ENCODE measurements around the gene COL7A1. TPM values are rescaled to one million over a fixed set of nuclear protein-coding genes. Genes with fewer than 3 reads are reported as not detected.
A peak's percentile ranks its signal among the peaks of the same experiment; 100 is the strongest.

Gene COL7A1
- total and polyA plus RNA-seq, 2 of the 8 experiments (the other 6 are each of a cell fraction or from before 2014, with no cell fraction given): 10.7 to 13.9 TPM

GRCh38 chr3:48635222-48636021, 40.3 kb upstream of the COL7A1 start, which contains the start of gene SLC26A6:
TSS of gene SLC26A6 (minus strand) at chr3:48635461. CDS start at chr3:48635393, 68 bp downstream.
- H3K79me1 ChIP-seq (ENCODE audit: low read depth, low read length): peaks cover 7% of the 10 kb centered on the region
- no peak within 1 kb of the TSS for H2BK120ac ChIP-seq (replicated peaks; ENCODE audit: low read depth, low read length)
- H2AFZ ChIP-seq (ENCODE audit: low read length): 0 out of 2 replicates have a peak within 1 kb of the TSS, but pooled peaks have one; percentile 10
- peak; percentile 90 to 98 for DNase-seq (ENCODE audit: low read depth in 1 of 2, low spot score in 2 of 2)
- H3K23ac ChIP-seq (ENCODE audit: insufficient read length): no peak within 1 kb of the TSS
- H3K56ac ChIP-seq (replicated peaks; ENCODE audit: insufficient read length, low read depth, low read length): peak within 1 kb of the TSS; percentile 87
- no peak within 1 kb of the TSS for H2BK15ac ChIP-seq (ENCODE audit: low read length)
- H4K91ac ChIP-seq (replicated peaks; ENCODE audit: insufficient read length, low read length): peak within 1 kb of the TSS; percentile 83
- peak within 1 kb of the TSS; percentile 75 to 84 (median 84) for H3K4me3 ChIP-seq (ENCODE audit: extremely low read depth in 1 of 4, insufficient read depth in 2 of 4, low read depth in 3 of 4, low read length in 4 of 4)
- FAIRE-seq: no peak
- H4K8ac ChIP-seq (ENCODE audit: extremely low read depth, insufficient read depth, low read length): peak within 1 kb of the TSS; percentile 87; the same call in 1 of the 2 replicates
- H3K36me3 ChIP-seq (ENCODE audit: control insufficient read depth in 2 of 4, insufficient read depth in 4 of 4, low read length in 3 of 4): peaks cover 9 to 32% (median 21%) of the 10 kb centered on the region in 4 experiments
- H2BK20ac ChIP-seq (ENCODE audit: low read length): no peak within 1 kb of the TSS
- CTCF ChIA-PET (ENCODE audit: partially characterized antibody): interaction anchor here (0.6 to 5.8 kb wide), 35 partner anchors 10 to 447 kb away, joined by 3 to 49 read pairs (median 4); partner anchors contain the start of genes CDC25A, CELSR3, PFKFB4 and TMEM89
- peak within 1 kb of the TSS; percentile 95 for H3K18ac ChIP-seq (ENCODE audit: extremely low read depth, low read length)
- peaks cover 2% of the 10 kb centered on the region; the same call in 1 of the 2 replicates for H3K23me2 ChIP-seq (ENCODE audit: low read depth, low read length)
- no peak within 1 kb of the TSS for H3K14ac ChIP-seq (ENCODE audit: insufficient read length)
- H3K4me1 ChIP-seq (replicated peaks in 1 of 4; ENCODE audit: control insufficient read depth in 3 of 4, insufficient read depth in 4 of 4, low read length in 3 of 4): peaks cover 3 to 6% (median 5%) of the 10 kb centered on the region in 4 experiments
- H3K4me2 ChIP-seq (ENCODE audit: insufficient read depth in 1 of 2, low read depth in 2 of 2, low read length in 2 of 2): peak within 1 kb of the TSS; percentile 38 to 84
- H2AK5ac ChIP-seq (ENCODE audit: low read depth, low read length): no peak within 1 kb of the TSS
- peak within 1 kb of the TSS; percentile 27 for H3K4ac ChIP-seq (replicated peaks; ENCODE audit: insufficient read length, low read depth, low read length)
- H3K27me3 ChIP-seq (replicated peaks in 1 of 4; ENCODE audit: control insufficient read depth in 3 of 4, extremely low read depth in 1 of 4, insufficient read depth in 3 of 4, low read length in 3 of 4): no peaks in the 10 kb centered on the region; a peak in 1 of 7 replicates
- H3K9ac ChIP-seq (replicated peaks in 1 of 4; ENCODE audit: extremely low read depth in 1 of 4, low read depth in 3 of 4, low read length in 3 of 4): peak within 1 kb of the TSS; percentile 53 to 78 (median 72); a peak in 6 of 7 replicates
- H2BK12ac ChIP-seq (ENCODE audit: low read depth, low read length): no peak within 1 kb of the TSS; the same call in 1 of the 2 replicates
- H3K79me2 ChIP-seq (ENCODE audit: control insufficient read depth in 1 of 2, insufficient read depth in 2 of 2, low read length in 2 of 2): peaks cover 0 to 9% of the 10 kb centered on the region in 2 experiments; a peak in 1 of 4 replicates
- WGBS, 2 experiments (ENCODE audit: extremely low coverage in 1 of 2, insufficient coverage in 1 of 2, insufficient read length in 1 of 2, insufficient replicate concordance in 2 of 2, low coverage in 1 of 2, low lambda C conversion rate in 2 of 2, missing lambda C conversion rate in 1 of 2): 1% methylated on average over 53 of the region's 68 CpGs; no CpG with 5 or more reads in 1 of the 2 experiments
- peak within 1 kb of the TSS; percentile 58; the same call in 1 of the 2 replicates for H3K27ac ChIP-seq (ENCODE audit: low read depth, low read length)
- no peaks in the 10 kb centered on the region for H3K9me3 ChIP-seq (ENCODE audit: insufficient read depth in 2 of 2, low read depth in 1 of 2, low read length in 1 of 2)
- peak within 1 kb of the TSS; percentile 90 for H2BK5ac ChIP-seq (ENCODE audit: low read depth, low read length)
- H4K5ac ChIP-seq (ENCODE audit: insufficient read length, low read depth, low read length): peak within 1 kb of the TSS; percentile 84
- POLR2A ChIA-PET (ENCODE audit: partially characterized antibody): interaction anchor here (0.5 to 9.8 kb wide), 30 partner anchors 10 to 385 kb away, joined by 3 to 111 read pairs (median 4); partner anchors contain the start of genes CELSR3, IP6K2, PFKFB4 and PRKAR2A
- peaks cover 3 to 27% of the 10 kb centered on the region in 2 experiments for H4K20me1 ChIP-seq (replicated peaks in 1 of 2; ENCODE audit: control insufficient read depth in 1 of 2, insufficient read depth in 2 of 2, low read length in 2 of 2)
- TF ChIP-seq SP1 (IDR thresholded peaks at IDR 0.05; ENCODE audit: low read depth, low read length): peak; percentile 64; the same call in 1 of the 2 replicates
- peak; percentile 59; the same call in 1 of the 2 replicates for TF ChIP-seq TBP (IDR thresholded peaks at IDR 0.05; ENCODE audit: low read depth, low read length)
- no peak for TF ChIP-seq USF2 (IDR thresholded peaks at IDR 0.05; ENCODE audit: low read length)
- peak; percentile 86 for TF ChIP-seq TAF1 (IDR thresholded peaks at IDR 0.05; ENCODE audit: low read depth, low read length)
- TF ChIP-seq TEAD4 (IDR thresholded peaks at IDR 0.05; ENCODE audit: low read depth, low read length): 0 out of 2 replicates have a peak, but pooled peaks have one; percentile 38
- TF ChIP-seq PHF8 (conservative IDR thresholded peaks at IDR 0.05; ENCODE audit: low read depth, low read length): peak; percentile 41; the same call in 1 of the 2 replicates
- TF ChIP-seq SAP30 (IDR thresholded peaks at IDR 0.05; ENCODE audit: insufficient read depth, insufficient replicate concordance, low read length): peak; percentile 57
- no peak for TF ChIP-seq SRF (IDR thresholded peaks at IDR 0.05; ENCODE audit: low read depth, low read length)
- no peak for TF ChIP-seq EZH2 (IDR thresholded peaks at IDR 0.05; ENCODE audit: low read depth, low read length, severe bottlenecking)

Measured in H1 (cell line).